ENCODE measurements around the gene ADIPOR2.
"Not testable (repeated sequence)": the region's sequence is repeated elsewhere in the genome, so short reads cannot be mapped to it uniquely, and the experiment has no call there.

The ADIPOR2 gene

GRCh38 chr12:1705774-1706631, 15.1 kb downstream of the ADIPOR2 start:
- no peak for DNase-seq (ENCODE audit: low spot score)

GRCh38 chr12:1706632-1706980, 15.7 kb downstream of the ADIPOR2 start:
- peak; percentile 35 for DNase-seq (ENCODE audit: low spot score)

GRCh38 chr12:1707051-1707450, 16.2 kb downstream of the ADIPOR2 start:
- DNase-seq (ENCODE audit: low spot score) = no peak

GRCh38 chr12:1709968-1710367, 19.1 kb downstream of the ADIPOR2 start:
- DNase-seq (ENCODE audit: low spot score) = not testable (repeated sequence)

GRCh38 chr12:1710870-1711269, 20.0 kb downstream of the ADIPOR2 start:
- not testable (repeated sequence) for DNase-seq (ENCODE audit: low spot score)

GRCh38 chr12:1711536-1712211, 20.8 kb downstream of the ADIPOR2 start:
- DNase-seq (ENCODE audit: low spot score) = not testable (repeated sequence)

GRCh38 chr12:1712305-1712704, 21.4 kb downstream of the ADIPOR2 start:
- DNase-seq (ENCODE audit: low spot score) = not testable (repeated sequence)

- DNase-seq (ENCODE audit: low spot score) = not testable (repeated sequence)
These were observed 22.0 kb downstream of the ADIPOR2 start for GRCh38 chr12:1712852-1713251.

GRCh38 chr12:1713783-1714348, 23.0 kb downstream of the ADIPOR2 start:
- not testable (repeated sequence) for DNase-seq (ENCODE audit: low spot score)

- peak; percentile 34 for DNase-seq (ENCODE audit: low spot score)
These were observed 24.6 kb downstream of the ADIPOR2 start for GRCh38 chr12:1715459-1715858.

- DNase-seq (ENCODE audit: low spot score) = peak; percentile 44
These were observed 25.5 kb downstream of the ADIPOR2 start for GRCh38 chr12:1716215-1716862.

GRCh38 chr12:1716911-1717310, 26.0 kb downstream of the ADIPOR2 start:
- no peak for DNase-seq (ENCODE audit: low spot score)

GRCh38 chr12:1719139-1719538, 28.3 kb downstream of the ADIPOR2 start:
- no peak for DNase-seq (ENCODE audit: low spot score)

- DNase-seq (ENCODE audit: low spot score) = no peak
These were observed 29.6 kb downstream of the ADIPOR2 start for GRCh38 chr12:1720494-1720893.

GRCh38 chr12:1723721-1724120, 32.9 kb downstream of the ADIPOR2 start:
- no peak for DNase-seq (ENCODE audit: low spot score)

- DNase-seq (ENCODE audit: low spot score) = no peak
These were observed 33.4 kb downstream of the ADIPOR2 start for GRCh38 chr12:1724250-1724649.

- DNase-seq (ENCODE audit: low spot score) = no peak
These were observed 35.9 kb downstream of the ADIPOR2 start for GRCh38 chr12:1726753-1727152.

GRCh38 chr12:1728824-1729223, 38.0 kb downstream of the ADIPOR2 start:
- no peak for DNase-seq (ENCODE audit: low spot score)

GRCh38 chr12:1731019-1731687, 40.3 kb downstream of the ADIPOR2 start:
- DNase-seq (ENCODE audit: low spot score) = no peak

- not testable (repeated sequence) for DNase-seq (ENCODE audit: low spot score)
These were observed 40.8 kb downstream of the ADIPOR2 start for GRCh38 chr12:1731688-1732078.

- no peak for DNase-seq (ENCODE audit: low spot score)
These were observed 42.0 kb downstream of the ADIPOR2 start for GRCh38 chr12:1732914-1733313.

GRCh38 chr12:1733712-1734111, 42.8 kb downstream of the ADIPOR2 start:
- not testable (repeated sequence) for DNase-seq (ENCODE audit: low spot score)

Measured in NAMALWA (cell line).